A549 (cell line): ENCODE measurements around the gene KYNU. TPM values are rescaled to one million over a fixed set of nuclear protein-coding genes. Genes with fewer than 3 reads are reported as not detected.
A peak's percentile ranks its signal among the peaks of the same experiment; 100 is the strongest.

Experiments
- BHLHE40 ChIP-seq: IDR thresholded peaks from 2 replicates; pipeline ENCODE4 v1.6.1; 2012; ENCODE audit warnings: low read depth, low read length, inconsistent platforms
- CEBPB ChIP-seq, 2 experiments: fragments of >200 bp in 1 of 2; sonication (Bioruptor Twin) in 1 of 2; formaldehyde crosslinking in 1 of 2; IDR thresholded peaks; 2 replicates each; pipeline ENCODE4 v1.6.1; 2012 to 2016
- CHD2 ChIP-seq: fragments of 150-350 bp; IDR thresholded peaks from 2 replicates; pipeline ENCODE4 v1.6.1; 2014; ENCODE audit warnings: low read length; ENCODE audit not compliant: partially characterized antibody
- E2F6 ChIP-seq: IDR thresholded peaks from 2 replicates; pipeline ENCODE4 v1.6.1; 2012; ENCODE audit warnings: low read depth, borderline replicate concordance
- EHF ChIP-seq: fragments of 250-450 bp; sonication (Bioruptor Pico); IDR thresholded peaks from 2 replicates; pipeline ENCODE4 v1.5.0; 2020; ENCODE audit warnings: mild to moderate bottlenecking
- EHMT2 ChIP-seq: fragments of 200-600 bp; sonication (generic); IDR thresholded peaks from 2 replicates; pipeline ENCODE4 v1.6.1; 2016; ENCODE audit warnings: antibody characterized with exemption, low read depth, mild to moderate bottlenecking, moderate library complexity
- ELK1 ChIP-seq: fragments of 150-350 bp; IDR thresholded peaks from 2 replicates; pipeline ENCODE4 v1.6.1; 2014; ENCODE audit warnings: low read depth, mild to moderate bottlenecking, low read length
- EP300 ChIP-seq, 2 experiments: fragments of >200 bp; sonication (Bioruptor Twin); formaldehyde crosslinking; IDR thresholded peaks; 2 replicates in 1 of 2; 3 replicates in 1 of 2; pipeline ENCODE4 v1.6.1; 2016 to 2017
- ESRRA ChIP-seq: fragments of 150-350 bp; IDR thresholded peaks from 2 replicates; pipeline ENCODE4 v1.6.1; 2014; ENCODE audit warnings: mild to moderate bottlenecking, low read length, borderline replicate concordance
- FOSB ChIP-seq: fragments of 250-450 bp; sonication (Bioruptor Pico); IDR thresholded peaks from 2 replicates; pipeline ENCODE4 v1.5.0; 2020; ENCODE audit warnings: mild to moderate bottlenecking, moderate library complexity
- FOSL2 ChIP-seq, 2 experiments: fragments of 450-650 bp in 1 of 2; fragments of >200 bp in 1 of 2; sonication (Bioruptor Twin) in 1 of 2; formaldehyde crosslinking; IDR thresholded peaks; 2 replicates each; pipeline versions ENCODE4 v1.5.0 to v1.6.1; 2016 to 2020; ENCODE audit warnings: mild to moderate bottlenecking in 1 of 2, moderate library complexity in 1 of 2
- GATA3 ChIP-seq: IDR thresholded peaks from 2 replicates; pipeline ENCODE4 v1.6.1; 2012; ENCODE audit warnings: borderline replicate concordance
- HDAC2 ChIP-seq: fragments of 200-600 bp; sonication (generic); IDR thresholded peaks from 2 replicates; pipeline ENCODE4 v1.6.1; 2016
- HES2 ChIP-seq: fragments of >200 bp; sonication (Bioruptor Twin); formaldehyde crosslinking; IDR thresholded peaks from 2 replicates; pipeline ENCODE4 v1.6.1; 2016
- HEYL ChIP-seq: fragments of 250-450 bp; sonication (Bioruptor Pico); IDR thresholded peaks from 2 replicates; pipeline ENCODE4 v1.8.0; 2021; ENCODE audit warnings: mild to moderate bottlenecking, moderate library complexity
- HOXA7 ChIP-seq: fragments of 250-450 bp; sonication (Bioruptor Pico); IDR thresholded peaks from 2 replicates; pipeline ENCODE4 v1.5.0; 2020; ENCODE audit warnings: mild to moderate bottlenecking, moderate library complexity
- JUNB ChIP-seq: fragments of >200 bp; sonication (Bioruptor Twin); formaldehyde crosslinking; IDR thresholded peaks from 2 replicates; pipeline ENCODE4 v1.6.1; 2016
- KDM1A ChIP-seq: fragments of 200-600 bp; sonication (generic); IDR thresholded peaks from 2 replicates; pipeline ENCODE4 v1.6.1; 2016; ENCODE audit warnings: low read depth, mild to moderate bottlenecking
- KDM5A ChIP-seq: fragments of 200-600 bp; sonication (generic); IDR thresholded peaks from 2 replicates; pipeline ENCODE4 v1.6.1; 2016; ENCODE audit warnings: antibody characterized with exemption, mild to moderate bottlenecking
- MAZ ChIP-seq: fragments of 150-350 bp; IDR thresholded peaks from 2 replicates; pipeline ENCODE4 v1.6.1; 2014; ENCODE audit warnings: antibody characterized with exemption, low read depth, low read length, borderline replicate concordance
- MYC ChIP-seq: IDR thresholded peaks from 2 replicates; pipeline ENCODE4 v1.6.1; 2012; ENCODE audit warnings: mild to moderate bottlenecking, inconsistent platforms, low read length, improper control_type of control experiment, borderline replicate concordance
- NPAS2 ChIP-seq: fragments of 250-450 bp; sonication (Bioruptor Pico); IDR thresholded peaks from 2 replicates; pipeline ENCODE4 v1.8.0; 2022; ENCODE audit warnings: mild to moderate bottlenecking, moderate library complexity, borderline replicate concordance
- PBX3 ChIP-seq: IDR thresholded peaks from 2 replicates; pipeline ENCODE4 v1.6.1; 2012
- PHF8 ChIP-seq: fragments of 200-600 bp; sonication (generic); IDR thresholded peaks from 2 replicates; pipeline ENCODE4 v1.6.1; 2016; ENCODE audit warnings: low read depth, mild to moderate bottlenecking, antibody characterized with exemption, moderate library complexity, borderline replicate concordance
- RAD21 ChIP-seq, 2 experiments: fragments of >200 bp in 1 of 2; sonication (Bioruptor Twin) in 1 of 2; formaldehyde crosslinking in 1 of 2; IDR thresholded peaks in 1 of 2; conservative IDR thresholded peaks in 1 of 2; 2 replicates in 1 of 2; 3 replicates in 1 of 2; pipeline ENCODE4 v1.6.1; 2012 to 2018; ENCODE audit warnings: inconsistent platforms in 1 of 2
- RCOR1 ChIP-seq: fragments of 150-350 bp; IDR thresholded peaks from 2 replicates; pipeline ENCODE4 v1.6.1; 2014; ENCODE audit warnings: antibody characterized with exemption, low read length, low read depth
- REST ChIP-seq: fragments of 200-600 bp; sonication (generic); IDR thresholded peaks from 2 replicates; pipeline ENCODE4 v1.6.1; 2016; ENCODE audit warnings: antibody characterized with exemption, mild to moderate bottlenecking, moderate library complexity
- RFX5 ChIP-seq: fragments of 450-650 bp; IDR thresholded peaks from 2 replicates; pipeline ENCODE4 v1.7.1; 2014; ENCODE audit warnings: antibody characterized with exemption, mild to moderate bottlenecking, moderate library complexity
- RNF2 ChIP-seq: fragments of 200-600 bp; sonication (generic); IDR thresholded peaks from 2 replicates; pipeline ENCODE4 v1.6.1; 2016; ENCODE audit warnings: low read depth, mild to moderate bottlenecking, antibody characterized with exemption, moderate library complexity, borderline replicate concordance
- SMC3 ChIP-seq: fragments of >200 bp; sonication (Bioruptor Twin); formaldehyde crosslinking; IDR thresholded peaks from 3 replicates; pipeline ENCODE4 v1.6.1; 2018; ENCODE audit warnings: inconsistent platforms
- TFCP2L1 ChIP-seq: fragments of 250-450 bp; sonication (Bioruptor Pico); IDR thresholded peaks from 2 replicates; pipeline ENCODE4 v1.5.0; 2021; ENCODE audit warnings: mild to moderate bottlenecking
- TP53 ChIP-seq: fragments of 250-450 bp; sonication (Bioruptor Pico); IDR thresholded peaks from 2 replicates; pipeline ENCODE4 v1.5.0; 2021; ENCODE audit warnings: mild to moderate bottlenecking, moderate library complexity
- USF2 ChIP-seq: fragments of 450-650 bp; IDR thresholded peaks from 2 replicates; pipeline ENCODE4 v1.6.1; 2014; ENCODE audit warnings: antibody characterized with exemption
- ZC3H11A ChIP-seq: fragments of 450-650 bp; IDR thresholded peaks from 2 replicates; pipeline ENCODE4 v1.6.1; 2014; ENCODE audit warnings: antibody characterized with exemption, mild to moderate bottlenecking
- ZFP36 ChIP-seq: fragments of 450-650 bp; IDR thresholded peaks from 2 replicates; pipeline ENCODE4 v1.6.1; 2014; ENCODE audit warnings: borderline replicate concordance; ENCODE audit not compliant: partially characterized antibody
- ZNF302 ChIP-seq: fragments of 250-450 bp; sonication (Bioruptor Pico); IDR thresholded peaks from 2 replicates; pipeline ENCODE4 v1.9.0; 2021; ENCODE audit warnings: inconsistent platforms, mild to moderate bottlenecking, moderate library complexity
- ZSCAN20 ChIP-seq: fragments of 250-450 bp; sonication (Bioruptor Pico); IDR thresholded peaks from 2 replicates; pipeline ENCODE4 v1.8.0; 2022; ENCODE audit warnings: mild to moderate bottlenecking, moderate library complexity
- polyA plus RNA-seq, 4 experiments: library from polyadenylated mRNA; depleted of rRNA in 3 of 4; stranded (reverse); fragments of >200 nt; fragmentation: RNase III in 1 of 4; extraction: RNeasy Plus Mini Kit Qiagen cat#74134 plus additional on column Dnase treatment in 1 of 4; gene quantifications; 2 replicates in 3 of 4; 3 replicates in 1 of 4; pipeline ENCODE4 v1.2.3, GENCODE V29; 2011 to 2017

The KYNU gene
- polyA plus RNA-seq, 2 of the 4 experiments (the other 2 are of a cell fraction) = 302 to 324 TPM

- TF ChIP-seq EHMT2 (no peak), ZSCAN20 (CRISPR knock-in tag) (peak; percentile 52; the same call in 1 of the 2 replicates), RFX5 (no peak), EHF (CRISPR knock-in tag) (peak; percentile 69; the same call in 1 of the 2 replicates), RAD21 (conservative IDR thresholded peaks at IDR 0.05 in 1 of 2, IDR thresholded peaks at IDR 0.05 in 1 of 2) (peak; percentile 33 to 73; a peak in 4 of 5 replicates), MAZ (no peak), BHLHE40 (peak; percentile 61; the same call in 1 of the 2 replicates), ELK1 (no peak), ZNF302 (CRISPR knock-in tag) (no peak), PBX3 (peak; percentile 67), TFCP2L1 (CRISPR knock-in tag) (no peak), ZC3H11A (no peak), HES2 (peak; percentile 98), MYC (no peak), REST (no peak), CEBPB (IDR thresholded peaks at IDR 0.05) (peak; percentile 99), E2F6 (no peak), EP300 (IDR thresholded peaks at IDR 0.05) (peak; percentile 99), NPAS2 (CRISPR knock-in tag) (no peak), RCOR1 (no peak), ESRRA (no peak), KDM5A (no peak), JUNB (peak; percentile 99), PHF8 (no peak), HDAC2 (no peak), KDM1A (no peak), GATA3 (peak; percentile 97), CHD2 (no peak), RNF2 (no peak), USF2 (peak; percentile 72), ZFP36 (no peak), SMC3 (peak; percentile 67), TP53 (no peak), FOSB (CRISPR knock-in tag) (no peak), HEYL (no peak), FOSL2 (IDR thresholded peaks at IDR 0.05) (peak; percentile 98), FOSL2 (CRISPR knock-in tag; IDR thresholded peaks at IDR 0.05) (peak; percentile 98), HOXA7 (CRISPR knock-in tag) (no peak; the same call in 1 of the 2 replicates)
Measured at GRCh38 chr2:142874293-142874814, 3.1 kb upstream of the KYNU start (continued).
